Activated effector memory CD4-positive, alpha-beta T cell treated with anti-CD3 and anti-CD28 coated beads, Interleukin-2, amount 50 U/mL, for 16 hours (primary cell): ENCODE measurements around the gene CX3CR1.

ENCODE experiments used
- DNase-seq: peaks from one replicate; pipeline ENCODE4 v3.0.0-alpha.2; 2020

Gene CX3CR1

GRCh38 chr3:39220407-39221140 is 59.3 kb downstream of the CX3CR1 start:
- DNase-seq = no peak

GRCh38 chr3:39219702-39220101 is 60.1 kb downstream of the CX3CR1 start:
- no peak for DNase-seq

- no peak for DNase-seq
These were observed 63.6 kb downstream of the CX3CR1 start for GRCh38 chr3:39216176-39216790.

GRCh38 chr3:39213613-39214012 is 66.2 kb downstream of the CX3CR1 start:
- DNase-seq = no peak
